AG08395 (cell line): ENCODE data around the gene NXPE3.
"Not testable (repeated sequence)": the region's sequence is repeated elsewhere in the genome, so short reads cannot be mapped to it uniquely, and the experiment has no call there.

ENCODE experiments used
- DNase-seq: peaks from one replicate; pipeline ENCODE4 v3.0.0; 2012; ENCODE audit warnings: mixed read lengths, low spot score

The NXPE3 gene

DNA sequence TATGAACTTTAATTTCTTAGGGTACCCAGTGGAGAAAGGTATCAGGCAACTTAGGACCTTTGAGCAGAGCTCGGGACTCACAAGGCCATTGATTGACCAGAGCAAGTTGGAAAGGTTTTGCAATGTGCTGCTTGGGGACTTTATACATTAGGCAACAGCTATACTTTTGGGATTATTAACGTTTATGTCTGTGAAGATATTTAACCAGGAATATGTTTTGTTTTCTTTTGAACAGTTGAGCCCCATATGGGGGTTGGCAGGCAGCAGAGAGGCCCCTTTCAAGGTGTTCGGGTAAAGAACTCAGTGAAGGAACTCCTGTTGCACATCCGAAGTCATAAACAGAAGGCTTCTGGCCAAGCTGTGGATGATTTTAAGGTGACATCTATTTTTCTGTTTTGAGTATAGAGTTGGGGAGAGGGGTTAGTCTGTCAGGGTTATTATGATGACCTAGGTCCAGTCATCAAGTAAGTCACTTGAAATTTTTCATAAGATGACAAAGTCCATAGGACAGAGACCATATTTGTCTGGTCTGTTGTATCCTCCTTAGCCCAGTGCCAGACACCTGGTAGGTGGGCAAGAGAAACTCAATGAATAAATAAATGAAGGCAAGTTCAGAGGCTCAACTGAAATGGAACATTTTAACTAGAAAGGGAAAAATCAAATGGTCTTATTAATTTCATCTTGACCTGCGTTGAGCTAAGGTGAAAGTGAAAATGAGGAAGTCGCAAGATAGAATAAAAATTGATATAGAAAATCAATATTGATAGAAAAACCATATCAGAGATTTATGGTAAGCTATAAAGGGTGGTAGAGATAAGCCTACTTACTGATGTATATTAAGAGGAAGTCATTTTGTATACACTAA is 73.1 kb downstream of the NXPE3 start:
- DNase-seq, result no peak

DNA sequence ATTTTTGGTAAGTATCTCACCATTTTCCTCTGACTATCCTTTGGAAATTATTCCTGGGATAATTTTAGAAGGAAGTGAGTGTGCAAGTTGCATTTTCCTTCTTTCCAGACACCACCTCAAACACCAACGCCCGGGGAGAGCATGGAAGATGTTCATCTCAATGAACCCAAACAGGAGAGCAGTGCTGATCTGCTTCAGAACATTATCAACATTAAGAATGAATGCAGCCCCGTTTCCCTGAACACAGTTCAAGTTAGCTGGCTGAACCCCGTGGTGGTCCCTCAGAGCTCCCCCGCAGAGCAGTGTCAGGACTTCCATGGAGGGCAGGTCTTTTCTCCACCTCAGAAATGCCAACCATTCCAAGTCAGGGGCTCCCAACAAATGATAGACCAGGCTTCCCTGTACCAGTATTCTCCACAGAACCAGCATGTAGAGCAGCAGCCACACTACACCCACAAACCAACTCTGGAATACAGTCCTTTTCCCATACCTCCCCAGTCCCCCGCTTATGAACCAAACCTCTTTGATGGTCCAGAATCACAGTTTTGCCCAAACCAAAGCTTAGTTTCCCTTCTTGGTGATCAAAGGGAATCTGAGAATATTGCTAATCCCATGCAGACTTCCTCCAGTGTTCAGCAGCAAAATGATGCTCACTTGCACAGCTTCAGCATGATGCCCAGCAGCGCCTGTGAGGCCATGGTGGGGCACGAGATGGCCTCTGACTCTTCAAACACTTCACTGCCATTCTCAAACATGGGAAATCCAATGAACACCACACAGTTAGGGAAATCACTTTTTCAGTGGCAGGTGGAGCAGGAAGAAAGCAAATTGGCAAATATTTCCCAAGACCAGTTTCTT is 74.2 kb downstream of the NXPE3 start:
- DNase-seq, result no peak

- DNase-seq, result no peak
These were observed 75.0 kb downstream of the NXPE3 start for GRCh38 chr3:101853982-101854381.

- no peak for DNase-seq
These were observed 75.7 kb downstream of the NXPE3 start for GRCh38 chr3:101854608-101855304.

DNA sequence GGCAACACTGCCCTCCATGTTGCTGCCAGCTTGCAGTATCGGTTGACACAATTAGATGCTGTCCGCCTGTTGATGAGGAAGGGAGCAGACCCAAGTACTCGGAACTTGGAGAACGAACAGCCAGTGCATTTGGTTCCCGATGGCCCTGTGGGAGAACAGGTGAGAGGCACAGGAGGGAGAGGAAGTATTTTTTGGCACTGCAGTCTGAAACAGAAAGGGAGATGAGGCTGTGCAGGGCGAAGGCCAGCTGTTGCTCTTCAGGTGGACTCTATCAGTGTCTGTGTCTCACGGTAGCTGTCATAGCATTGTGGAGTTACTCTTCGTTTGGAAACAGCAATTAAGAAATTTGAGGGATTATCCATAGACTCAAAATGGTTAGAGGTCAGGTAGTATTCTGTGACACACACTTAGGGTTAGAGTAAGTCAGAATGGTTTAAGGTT is 78.3 kb downstream of the NXPE3 start:
- DNase-seq, result no peak

DNA sequence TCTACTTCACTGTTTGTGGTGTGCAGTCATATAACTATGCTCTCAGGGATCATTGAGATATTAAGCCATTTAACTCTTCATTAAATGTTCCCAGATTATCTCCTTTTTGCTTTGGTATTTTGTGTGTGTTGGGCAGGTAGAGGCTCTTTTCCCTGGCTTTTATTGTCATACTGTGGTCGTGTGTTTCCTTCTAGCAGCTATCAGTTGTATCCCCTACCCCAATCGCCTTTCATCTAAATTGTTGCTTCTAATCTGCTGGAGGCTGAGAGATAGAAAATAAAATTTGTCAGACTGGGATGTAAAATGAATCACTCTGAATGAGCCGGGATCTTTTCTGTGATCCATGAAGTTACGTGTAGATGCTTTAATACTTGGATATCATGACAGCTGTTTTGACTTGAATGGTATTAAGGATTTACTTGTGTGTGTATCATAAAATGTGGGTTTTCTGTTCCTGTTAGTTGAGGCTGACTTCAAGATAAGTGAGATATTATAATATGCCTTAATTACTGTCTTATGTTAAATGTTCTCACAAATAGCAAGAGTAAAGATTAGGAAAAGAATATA is 79.5 kb downstream of the NXPE3 start:
- no peak for DNase-seq

DNA sequence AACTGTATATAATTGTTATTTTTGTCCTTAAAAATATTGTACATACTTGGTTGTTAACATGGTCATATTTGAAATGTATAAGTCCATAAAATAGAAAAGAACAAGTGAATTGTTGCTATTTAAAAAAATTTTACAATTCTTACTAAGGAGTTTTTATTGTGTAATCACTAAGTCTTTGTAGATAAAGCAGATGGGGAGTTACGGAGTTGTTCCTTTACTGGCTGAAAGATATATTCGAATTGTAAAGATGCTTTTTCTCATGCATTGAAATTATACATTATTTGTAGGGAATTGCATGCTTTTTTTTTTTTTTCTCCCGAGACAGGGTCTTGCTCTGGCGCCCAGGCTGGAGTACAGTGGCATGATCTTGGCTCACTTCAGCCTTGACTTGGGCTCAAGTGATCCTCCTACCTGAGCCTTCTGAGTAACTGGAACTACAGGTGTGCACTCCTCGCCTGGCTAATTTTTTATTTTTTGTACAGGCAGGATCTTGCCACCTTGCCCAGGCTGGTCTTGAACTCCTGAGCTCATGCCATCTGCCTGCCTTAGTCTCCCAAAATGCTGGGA is 81.0 kb downstream of the NXPE3 start:
- DNase-seq, result no peak

DNA sequence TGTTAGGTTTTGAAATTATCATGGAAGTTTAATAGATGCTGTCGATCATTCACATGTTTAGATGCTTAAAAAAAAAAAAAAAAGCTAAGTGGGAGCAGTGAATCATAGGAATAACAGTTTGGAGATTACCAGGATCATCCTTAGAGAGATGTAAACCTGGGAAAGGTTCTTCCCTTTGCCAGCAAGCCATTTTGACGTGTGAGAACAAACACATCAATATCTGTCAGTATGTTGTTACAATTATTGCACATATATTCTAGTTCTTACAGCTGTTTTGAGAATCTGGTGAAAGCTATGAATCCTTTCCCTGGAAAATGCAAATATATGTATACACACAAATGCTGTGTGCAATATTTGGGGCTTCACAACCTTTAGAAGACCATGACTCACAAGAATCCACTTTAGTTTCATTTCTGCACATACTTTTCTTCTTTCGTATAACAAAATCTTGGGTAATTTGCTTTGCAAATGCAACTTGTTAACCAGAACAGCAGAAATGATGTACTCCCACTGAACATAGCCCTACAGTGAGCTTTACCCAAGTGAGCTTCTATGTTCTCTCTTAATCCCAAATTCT is 82.3 kb downstream of the NXPE3 start:
- no peak for DNase-seq

- DNase-seq, result no peak
These were observed 82.9 kb downstream of the NXPE3 start for GRCh38 chr3:101861789-101862415.

DNA sequence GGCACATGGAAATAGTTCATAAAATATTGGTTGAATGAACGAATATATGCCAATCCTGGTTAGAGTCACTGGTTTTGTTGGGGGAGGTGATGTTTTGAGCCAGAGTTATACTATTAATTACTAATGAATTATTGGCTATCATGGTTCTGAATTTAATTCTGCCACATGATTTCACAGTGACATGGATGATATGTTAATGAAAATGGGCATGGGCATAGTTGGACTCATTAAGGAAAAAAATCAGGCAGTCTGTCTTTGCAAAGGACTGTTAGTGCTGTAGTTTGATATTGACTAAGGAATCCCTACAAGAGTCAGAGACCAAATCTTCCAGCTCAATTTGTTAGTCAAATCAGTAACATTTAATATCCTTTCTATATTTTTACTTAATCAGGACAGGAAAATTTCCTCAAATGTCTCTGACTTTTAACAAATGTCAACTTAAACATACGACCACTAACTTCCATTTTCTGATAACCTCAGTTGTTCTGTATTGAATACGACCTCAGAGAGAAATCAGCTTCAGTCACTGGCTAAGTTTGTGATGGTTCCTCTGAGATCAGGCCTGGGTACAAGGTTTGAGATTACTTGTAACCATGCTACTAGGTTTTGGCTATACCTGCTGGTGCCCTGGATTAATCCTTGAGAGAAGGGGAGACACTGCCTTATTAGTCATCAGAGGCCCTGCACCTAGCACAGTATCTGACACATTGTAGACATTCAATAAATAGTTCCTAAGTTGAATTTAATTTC is 83.6 kb downstream of the NXPE3 start:
- DNase-seq, result no peak

GRCh38 chr3:101864926-101865325 is 85.9 kb downstream of the NXPE3 start:
- DNase-seq, result not testable (repeated sequence)

DNA sequence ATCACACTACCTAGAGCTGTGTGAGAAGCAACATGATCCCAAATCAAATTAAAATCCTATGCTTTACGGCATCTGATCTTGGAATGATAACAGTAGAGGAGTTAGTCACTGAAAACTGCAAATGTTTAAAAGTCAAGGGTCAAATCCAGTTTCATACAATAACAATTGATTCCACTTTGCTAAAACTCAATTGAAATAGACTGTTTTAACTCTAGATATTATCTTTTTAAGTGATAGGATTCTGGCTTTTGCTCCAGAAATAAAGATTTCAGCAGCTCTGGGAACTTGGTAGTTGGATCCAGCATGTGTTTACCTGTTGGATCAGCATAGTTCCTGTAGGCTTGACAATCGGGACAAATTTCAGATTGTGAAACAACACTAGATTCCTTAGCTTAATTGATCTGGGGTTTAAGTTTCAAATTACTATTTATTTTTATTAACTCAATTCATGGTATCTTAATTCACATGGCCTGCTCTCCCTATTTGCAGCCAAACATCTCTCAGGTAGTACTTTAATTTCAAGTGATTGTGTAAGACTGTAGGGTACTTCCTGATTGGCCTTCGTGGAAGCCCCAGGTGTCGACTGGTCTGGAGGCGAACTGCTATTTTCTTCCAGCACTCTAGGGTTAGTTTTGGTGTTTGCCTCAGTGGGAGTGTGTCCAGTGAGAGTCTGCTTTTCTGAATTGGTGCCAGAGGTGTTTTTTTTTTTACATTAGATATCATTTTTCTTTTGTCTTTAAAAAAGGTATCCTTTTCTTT is 86.9 kb downstream of the NXPE3 start:
- no peak for DNase-seq

GRCh38 chr3:101867511-101867910 is 88.5 kb downstream of the NXPE3 start:
- no peak for DNase-seq

- DNase-seq, result no peak
These were observed 89.0 kb downstream of the NXPE3 start for GRCh38 chr3:101867996-101868395.

DNA sequence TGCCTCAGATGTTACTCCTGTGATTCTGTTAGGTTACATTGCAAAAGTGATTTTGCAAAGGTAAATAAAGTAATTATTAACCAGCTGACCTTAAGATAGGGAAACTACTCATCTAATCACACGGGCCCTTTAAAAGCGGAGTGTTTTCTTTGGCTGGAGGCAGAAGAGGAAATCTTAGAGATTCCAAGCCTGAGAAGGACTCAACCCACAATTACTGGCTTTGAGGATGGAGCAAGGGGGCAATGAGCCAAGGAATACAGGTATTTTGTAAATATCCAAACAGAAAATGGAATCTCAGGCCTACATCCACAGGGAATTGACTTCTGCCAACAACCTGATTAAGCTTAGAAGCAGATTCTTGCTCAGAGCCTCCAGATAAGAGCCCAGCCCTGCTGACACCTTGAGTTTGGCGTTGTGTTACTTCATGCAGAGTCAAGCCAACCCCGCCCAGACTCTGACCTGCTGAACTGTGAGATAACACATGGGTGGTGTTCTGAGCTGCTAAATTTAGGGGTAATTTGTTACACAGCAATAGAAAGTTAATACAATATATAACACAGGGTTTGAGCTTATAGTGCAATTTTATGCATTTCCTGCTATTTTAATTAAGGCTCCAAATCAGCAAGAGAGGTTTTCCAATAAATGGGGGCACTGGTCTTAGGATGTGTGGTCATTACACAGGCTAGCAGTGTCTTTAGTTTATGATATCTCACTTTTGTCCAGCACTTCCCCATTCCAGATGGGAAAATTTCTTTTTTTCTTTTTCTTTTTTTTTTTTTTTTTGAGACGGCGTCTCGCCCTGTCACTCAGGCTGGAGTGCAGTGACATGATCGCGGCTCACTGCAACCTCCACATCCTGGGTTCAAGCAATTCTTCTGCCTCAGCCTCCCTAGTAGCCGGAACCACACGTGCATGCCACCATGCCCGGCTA is 89.8 kb downstream of the NXPE3 start:
- DNase-seq, result no peak

- no peak for DNase-seq
These were observed 91.1 kb downstream of the NXPE3 start for GRCh38 chr3:101870138-101870537.

DNA sequence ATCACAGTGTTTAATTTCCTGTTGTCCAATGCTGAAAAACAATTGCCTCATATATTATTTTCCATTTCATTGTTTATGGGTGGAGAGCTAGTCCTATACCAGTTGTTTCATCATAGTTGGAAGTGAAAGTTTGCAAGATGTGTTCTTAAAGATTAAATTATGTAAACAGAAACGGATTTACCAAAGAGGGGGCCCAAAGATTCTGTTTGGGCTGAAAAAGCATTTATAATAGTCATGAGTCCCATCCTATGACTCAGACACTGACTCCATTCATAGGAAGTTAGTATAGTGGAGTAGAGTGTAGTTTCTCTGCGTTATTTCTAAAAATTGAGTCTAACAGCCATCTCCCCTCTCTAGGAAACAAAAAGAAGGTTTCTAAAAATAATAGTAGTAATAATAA is 94.6 kb downstream of the NXPE3 start:
- DNase-seq, result no peak

- no peak for DNase-seq
These were observed 97.1 kb downstream of the NXPE3 start for GRCh38 chr3:101876142-101876541.
